LoVo (cell line): ENCODE data around the gene MAFF.
"Not testable (repeated sequence)": the region's sequence is repeated elsewhere in the genome, so short reads cannot be mapped to it uniquely, and the experiment has no call there.

ENCODE experiments used
- DNase-seq: peaks from one replicate; pipeline ENCODE4 v3.0.0-alpha.2; 2016; ENCODE audit warnings: low spot score

Gene MAFF

DNA sequence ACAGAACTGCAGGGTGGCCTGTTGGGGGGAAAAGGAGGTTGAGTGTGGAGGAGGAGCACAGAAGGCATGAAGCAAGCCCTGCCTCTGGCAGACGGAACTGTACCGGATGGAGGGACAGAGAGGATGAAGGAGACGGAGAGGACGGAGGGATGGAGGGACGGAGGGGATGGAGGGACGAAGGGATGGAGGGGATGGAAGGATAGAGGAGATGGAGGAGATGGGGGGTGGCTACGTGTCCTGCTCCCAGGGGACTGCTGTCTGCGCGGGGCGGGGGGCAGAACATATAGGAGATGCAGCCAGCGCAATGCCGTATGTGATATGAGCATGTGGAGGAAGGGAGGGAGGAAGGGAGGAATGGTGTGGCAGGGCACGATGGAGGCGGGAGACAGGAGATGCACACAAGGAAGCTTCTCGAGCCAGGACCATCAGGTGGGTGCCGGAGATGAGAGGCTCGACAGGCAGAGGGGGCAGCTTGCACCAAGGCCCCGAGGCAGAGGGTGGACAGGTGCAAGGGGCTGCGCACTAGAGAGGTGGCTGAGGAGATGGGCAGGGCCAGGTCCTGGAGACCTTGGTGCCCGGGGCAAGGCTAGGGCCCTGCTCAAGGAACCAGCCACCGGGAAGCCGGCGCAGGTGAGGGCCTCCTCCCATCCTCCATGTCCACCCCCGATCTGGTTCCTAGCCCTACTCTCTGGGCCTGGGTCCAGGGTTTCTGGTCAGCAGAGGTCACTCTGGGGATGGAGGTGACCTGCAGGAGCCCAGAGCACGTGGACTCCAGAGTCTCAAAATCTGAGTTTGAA lies 25.3 kb downstream of the MAFF start:
- DNase-seq: no peak

DNA sequence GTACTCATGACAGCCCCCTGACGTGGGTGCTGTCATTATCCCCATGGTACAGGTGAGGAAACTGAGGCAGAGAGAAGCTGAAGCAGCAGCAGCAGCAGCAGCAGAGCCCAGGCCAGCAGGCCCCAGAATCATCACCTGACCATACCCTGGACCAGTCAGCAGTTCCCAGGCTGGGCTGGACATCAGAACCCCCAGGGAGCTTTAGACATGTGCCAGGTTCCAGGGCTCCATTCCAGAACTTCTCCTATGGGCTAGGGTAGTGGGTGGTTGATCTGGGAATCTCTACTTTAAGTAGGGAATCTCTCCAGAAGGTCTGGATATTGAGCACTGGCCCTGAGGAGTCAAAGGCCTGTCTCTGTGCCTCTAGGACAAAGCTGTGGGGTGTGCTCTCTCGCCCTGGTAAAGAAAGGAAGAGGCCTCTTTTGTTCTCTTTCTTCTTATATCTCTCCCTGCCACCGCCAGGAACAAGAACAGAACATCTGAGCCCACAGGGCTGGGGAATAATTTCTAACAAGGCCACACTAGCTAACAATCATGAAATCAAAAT lies 26.6 kb downstream of the MAFF start:
- no peak for DNase-seq

DNA sequence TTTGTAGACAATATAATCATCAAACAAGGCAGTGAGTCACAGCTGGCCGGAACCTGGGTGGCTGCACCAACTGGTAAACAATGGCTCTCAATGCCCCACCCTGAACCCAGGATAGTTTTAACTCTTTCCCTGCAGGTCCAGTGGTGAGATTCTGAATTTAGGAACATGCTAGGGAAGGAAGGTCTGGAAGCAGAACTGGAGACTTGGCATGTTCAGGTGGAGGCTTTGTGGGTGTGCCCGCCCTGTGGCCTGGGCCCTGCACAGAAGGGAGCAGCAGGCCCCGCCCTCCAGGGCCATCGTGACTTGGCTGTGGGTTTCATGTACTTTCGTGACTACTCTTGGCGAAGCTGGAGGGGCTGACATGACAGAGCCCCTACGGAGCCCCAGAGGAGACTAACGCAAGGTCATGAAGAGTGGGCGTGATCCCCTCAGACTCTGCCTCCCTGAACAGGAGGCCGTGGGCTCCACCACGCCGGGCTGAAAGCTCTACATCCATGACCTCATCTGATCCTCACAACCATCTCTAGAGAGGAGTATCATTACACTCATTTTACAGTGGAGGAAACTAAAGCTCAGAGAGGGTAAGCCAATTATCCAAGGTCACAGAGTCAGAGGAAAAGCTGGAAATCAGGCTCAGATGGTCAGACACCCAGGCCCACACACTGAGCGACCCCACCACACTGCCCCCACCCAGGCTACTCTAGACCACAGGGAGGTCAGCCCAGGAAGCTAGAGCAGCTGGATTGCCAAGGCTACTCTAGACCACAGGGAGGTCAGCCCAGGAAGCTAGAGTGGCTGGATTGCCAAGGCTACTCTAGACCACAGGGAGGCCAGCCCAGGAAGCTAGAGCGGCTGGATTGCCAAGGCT lies 27.3 kb downstream of the MAFF start:
- peak; percentile 62 for DNase-seq

DNA sequence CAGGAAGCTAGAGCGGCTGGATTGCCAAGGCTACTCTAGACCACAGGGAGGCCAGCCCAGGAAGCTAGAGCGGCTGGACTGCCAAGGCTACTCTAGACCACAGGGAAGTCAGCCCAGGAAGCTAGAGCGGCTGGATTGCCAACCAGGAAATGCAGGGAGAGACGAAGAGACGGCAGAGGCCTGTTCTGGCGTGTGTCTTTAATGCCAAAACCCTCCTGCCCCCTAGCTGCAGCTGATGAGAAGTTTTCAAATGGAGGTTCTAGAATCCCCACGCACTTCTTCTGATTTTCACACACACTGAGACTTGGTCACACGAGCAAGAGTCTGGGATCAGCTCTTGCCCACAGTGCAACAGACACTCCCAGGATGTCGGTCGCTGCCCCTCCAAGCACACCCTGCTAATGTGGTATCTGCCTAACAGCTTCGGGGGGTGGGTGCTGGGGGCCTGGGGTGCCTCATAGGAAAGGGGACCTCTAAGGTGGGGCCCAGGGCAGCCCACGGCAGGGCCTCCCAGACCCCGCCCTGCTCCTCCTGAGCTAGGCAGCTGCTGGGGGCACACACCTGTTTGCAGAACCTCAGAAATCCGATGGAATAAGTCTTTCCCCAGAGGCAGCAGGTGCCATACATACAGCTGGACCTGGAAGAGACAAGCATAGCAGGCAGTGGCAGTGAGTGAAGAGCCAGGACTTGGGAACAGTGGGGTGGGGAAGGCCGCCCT lies 28.5 kb downstream of the MAFF start:
- DNase-seq: no peak

DNA sequence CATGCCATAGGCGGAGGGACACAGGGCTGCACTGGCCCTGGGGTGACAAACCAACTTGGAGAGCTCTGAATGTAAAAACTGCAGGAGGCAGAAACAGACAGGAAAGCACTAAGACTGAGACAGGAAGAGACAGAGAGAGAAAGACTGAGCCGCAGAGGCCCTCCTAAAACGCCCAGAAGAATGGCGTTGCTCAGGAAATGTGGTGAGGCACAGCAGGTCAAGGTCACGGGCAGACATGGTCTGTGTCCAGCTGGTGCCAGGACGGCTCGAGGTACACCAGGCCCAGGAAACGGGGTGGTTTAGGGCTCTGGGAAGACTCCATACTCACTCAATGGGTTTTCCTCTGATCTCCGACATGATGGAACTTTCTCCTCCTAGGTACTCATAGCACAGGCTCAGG lies 29.1 kb downstream of the MAFF start:
- DNase-seq: no peak

DNA sequence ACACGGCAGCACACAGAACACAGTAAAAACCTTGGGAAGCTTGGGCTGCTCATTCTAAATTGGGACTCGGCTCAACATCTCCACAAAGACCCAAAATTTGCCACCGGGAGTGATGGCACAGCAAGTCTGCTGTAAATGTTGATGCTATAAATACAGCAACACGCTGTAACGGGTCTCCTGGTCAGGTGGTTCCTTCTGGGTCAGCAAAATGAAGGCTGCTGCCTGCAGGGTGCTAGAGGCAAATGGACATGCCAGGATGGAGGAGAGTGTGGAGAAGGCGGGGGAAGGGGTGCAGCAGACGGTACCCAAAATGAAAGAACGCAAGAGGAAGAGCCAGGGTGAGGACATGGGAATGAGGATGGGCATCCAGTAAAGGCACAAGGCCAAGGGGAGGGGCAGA lies 30.4 kb downstream of the MAFF start:
- DNase-seq: no peak

DNA sequence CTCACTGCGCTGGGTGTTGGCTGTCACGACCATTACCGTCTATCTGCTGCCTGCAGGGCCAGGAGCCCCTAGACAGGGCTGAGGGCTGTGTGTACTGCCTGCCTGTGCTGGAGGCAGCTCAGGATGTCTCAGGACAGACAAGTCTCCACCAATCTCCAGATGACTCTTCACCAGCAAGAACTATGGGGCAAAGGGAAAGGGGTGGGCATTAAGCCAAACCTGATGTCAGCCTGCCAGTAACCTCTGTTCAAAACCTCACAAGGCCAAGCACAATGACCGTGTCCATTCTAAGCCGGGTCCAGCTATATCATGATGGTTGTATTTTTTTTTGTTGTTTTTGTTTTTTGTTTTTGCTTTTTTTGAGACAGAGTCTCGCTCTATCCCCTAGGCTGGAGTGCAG lies 31.6 kb downstream of the MAFF start:
- no peak for DNase-seq

DNA sequence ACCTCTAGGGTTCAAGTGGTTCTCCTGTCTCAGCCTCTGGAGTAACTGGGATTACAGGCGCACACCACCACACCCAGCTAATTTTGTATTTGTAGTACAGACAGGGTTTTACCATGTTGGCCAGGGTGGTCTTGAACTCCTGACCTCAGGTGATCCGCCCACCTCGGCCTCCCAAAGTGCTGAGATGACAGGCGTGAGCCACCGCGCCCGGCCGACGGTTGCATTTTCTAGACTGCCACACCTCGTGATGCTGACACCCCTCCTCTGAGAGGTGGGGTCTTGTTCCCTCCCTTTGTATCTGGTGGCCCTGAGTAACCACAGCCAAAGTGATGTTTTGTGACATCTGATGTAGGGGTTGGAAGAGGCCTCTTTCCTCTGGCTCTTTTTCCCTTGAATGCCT lies 32.1 kb downstream of the MAFF start:
- DNase-seq: not testable (repeated sequence)

DNA sequence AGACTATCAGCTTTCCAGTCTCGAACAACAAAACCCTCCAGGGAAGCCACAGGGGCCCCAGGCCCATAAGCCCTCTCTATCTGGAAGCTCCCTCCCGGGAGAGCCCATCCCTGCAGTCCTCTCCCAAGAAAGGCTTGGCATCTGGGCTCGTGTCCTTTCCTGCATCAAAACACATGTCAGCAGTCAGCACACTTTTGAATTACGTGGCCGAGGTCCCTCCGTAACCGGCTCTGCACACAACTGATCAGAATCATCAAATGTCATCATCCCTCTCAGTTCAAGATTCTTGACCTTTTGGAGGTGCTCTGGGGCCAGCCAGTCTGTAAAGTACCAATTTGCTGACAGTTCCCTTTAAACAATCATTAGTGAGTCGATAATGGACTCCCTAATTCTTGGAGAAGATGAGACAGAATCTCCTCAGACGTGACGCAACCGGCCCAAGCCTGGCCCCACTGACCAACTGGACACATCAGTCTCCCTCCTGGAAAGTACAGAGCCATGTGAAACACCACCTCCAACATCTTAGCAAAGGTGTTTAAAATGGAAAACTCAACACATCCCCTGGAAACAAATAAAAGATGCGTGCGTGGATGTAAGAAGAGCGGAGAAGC lies 33.6 kb downstream of the MAFF start:
- DNase-seq: no peak

DNA sequence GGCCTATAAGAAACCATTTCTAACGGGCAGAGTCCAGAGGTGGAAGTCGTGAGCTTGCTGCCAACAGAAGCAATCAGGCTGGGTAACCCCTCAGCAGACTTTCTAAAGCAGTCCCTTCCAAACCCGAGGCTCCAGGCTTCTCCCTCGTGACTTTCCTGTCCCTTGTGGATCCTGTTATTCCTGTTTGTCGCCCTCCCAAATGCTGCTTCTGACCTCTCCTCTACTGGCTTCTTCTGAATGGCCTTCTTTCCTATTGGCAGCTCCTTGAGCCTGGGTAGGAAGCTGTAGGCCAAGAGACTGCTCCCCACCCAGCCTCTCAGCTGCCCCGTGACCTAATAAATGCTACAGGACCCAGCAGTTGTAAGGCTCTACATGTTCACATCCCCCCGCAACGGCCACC lies 35.0 kb downstream of the MAFF start:
- DNase-seq: no peak

DNA sequence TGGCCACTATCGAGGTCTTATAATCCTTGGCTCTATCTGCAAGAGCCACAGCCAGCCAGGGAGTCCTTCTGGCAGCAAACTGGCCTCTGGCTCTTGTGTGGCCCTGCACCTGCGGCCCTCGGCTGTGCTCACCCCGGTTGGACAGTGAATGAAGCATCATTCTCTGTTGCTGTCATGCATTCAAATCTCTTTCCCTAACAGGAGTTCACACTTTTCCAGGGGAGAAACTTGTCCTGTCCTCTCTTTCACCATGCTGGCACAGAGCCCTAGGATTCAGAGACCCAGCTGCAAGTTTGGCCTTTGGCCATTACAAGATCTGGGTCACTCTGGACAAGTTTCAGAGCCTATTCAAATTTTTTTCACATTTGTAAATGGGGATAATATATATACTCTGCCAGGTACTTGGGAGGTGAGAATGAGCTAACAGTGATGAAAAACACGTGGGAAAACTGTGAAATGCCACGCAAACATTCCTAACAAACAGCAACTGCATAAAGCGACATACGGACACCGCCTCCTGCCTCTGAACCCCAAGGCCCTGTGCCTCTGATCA lies 36.8 kb downstream of the MAFF start:
- no peak for DNase-seq

DNA sequence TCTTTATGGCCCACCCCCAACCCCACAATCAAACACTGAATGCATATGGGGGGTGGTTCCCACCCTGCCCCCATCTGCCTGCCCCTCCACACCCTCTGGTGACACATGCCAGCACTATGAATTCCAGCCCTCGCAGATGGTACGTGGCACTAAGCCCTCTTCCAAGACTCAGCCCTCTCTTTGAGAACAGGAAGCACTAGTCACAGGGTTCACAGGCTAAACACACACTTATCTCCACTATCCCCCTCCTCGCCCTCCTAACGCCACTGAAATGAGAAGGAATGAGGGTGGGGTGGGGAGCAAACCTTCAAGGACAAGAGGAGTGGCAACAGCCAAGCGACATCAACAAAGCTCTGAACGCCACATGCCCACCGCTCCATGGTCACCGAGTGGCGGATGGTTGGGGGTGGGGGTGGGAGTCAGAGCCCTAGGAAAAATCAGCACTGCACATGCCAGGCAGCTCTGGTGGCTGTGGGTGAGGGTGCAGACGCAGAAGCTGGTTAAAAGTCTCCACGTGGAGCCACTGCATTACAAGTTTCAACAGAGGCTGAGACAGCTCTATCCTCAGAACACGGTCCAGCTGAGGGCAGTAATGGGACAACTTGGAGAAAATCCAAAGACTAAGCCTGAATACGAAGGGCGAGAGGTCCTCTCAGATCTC lies 37.4 kb downstream of the MAFF start:
- no peak for DNase-seq

DNA sequence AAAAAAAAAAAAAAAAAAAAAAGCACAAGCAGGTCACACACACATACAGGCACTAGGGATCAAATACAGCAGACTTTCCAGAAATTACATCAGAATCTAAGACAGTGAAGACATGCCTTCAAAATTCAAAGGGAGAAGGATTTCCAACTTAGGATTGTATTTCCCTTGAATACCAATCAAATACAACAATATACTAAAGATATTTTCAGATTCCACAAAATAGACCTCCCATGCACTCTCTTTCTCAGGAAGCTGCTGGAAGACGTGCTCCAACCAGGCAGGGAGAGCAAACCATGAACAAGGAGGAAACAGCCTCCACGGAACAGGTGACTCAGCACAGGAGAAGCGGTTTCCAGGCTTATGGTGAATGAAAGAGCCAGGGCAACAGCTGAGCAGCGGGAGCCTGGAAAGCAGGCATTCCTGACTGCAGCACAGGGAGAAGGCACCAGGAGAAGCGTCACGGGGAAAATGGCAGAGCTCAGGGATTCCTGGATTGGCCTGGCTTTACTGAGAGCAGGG lies 39.0 kb downstream of the MAFF start:
- DNase-seq: peak; percentile 17

DNA sequence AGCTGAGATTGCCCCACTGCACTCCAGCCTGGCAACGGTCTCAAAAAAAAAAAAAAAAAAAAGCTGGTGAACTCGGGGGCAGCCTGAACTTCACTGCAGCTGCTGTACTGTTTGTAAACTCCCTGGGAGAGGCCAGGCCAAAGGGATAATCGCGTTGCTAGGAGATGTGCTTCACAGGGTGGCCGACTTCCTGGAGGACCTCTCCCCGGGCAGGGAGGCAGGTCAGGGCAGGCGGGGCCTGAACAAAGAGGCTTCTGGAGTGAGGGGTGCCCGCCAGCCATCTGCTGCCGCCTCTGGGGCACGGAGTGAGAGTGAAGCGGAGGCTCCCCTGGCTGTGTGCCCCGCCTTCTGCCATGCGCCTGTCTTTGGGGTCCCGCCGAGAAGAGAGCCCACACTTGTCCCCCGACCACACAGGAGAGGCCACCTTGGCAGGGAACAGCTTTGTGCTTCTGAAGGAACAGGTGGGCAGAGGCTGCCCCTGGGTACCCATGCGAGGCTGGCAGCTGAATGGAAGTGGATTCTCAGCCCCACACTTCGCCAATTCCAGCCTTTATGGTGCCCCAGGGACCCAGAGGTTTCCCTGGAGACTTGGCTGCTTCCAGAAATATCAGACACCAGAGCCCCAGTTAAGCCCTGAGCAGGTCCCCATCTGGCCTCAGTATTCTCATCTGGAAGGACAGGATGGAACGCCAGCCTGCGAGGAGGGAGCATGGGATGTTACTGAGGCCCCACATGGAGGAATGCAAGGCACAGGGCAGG lies 41.4 kb downstream of the MAFF start:
- no peak for DNase-seq

DNA sequence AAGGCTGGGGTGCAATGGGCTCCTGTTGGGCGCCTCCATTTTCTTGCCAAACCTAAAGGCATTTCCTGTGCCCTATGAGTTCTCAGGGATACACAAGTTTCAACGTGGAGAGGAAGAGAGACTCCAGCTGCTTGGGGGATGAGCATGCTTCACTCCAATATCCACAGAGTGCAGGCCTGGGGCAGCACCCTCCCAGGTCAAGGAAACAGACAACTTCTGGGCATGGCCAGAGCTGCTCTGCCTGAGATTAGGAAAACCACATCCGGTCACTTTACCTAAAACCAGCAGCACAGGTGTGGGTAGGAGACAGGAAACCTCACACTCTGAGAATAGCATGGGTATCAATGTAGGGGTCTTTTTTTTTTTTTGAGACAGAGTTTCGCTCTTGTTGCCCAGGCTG lies 42.3 kb downstream of the MAFF start:
- no peak for DNase-seq

DNA sequence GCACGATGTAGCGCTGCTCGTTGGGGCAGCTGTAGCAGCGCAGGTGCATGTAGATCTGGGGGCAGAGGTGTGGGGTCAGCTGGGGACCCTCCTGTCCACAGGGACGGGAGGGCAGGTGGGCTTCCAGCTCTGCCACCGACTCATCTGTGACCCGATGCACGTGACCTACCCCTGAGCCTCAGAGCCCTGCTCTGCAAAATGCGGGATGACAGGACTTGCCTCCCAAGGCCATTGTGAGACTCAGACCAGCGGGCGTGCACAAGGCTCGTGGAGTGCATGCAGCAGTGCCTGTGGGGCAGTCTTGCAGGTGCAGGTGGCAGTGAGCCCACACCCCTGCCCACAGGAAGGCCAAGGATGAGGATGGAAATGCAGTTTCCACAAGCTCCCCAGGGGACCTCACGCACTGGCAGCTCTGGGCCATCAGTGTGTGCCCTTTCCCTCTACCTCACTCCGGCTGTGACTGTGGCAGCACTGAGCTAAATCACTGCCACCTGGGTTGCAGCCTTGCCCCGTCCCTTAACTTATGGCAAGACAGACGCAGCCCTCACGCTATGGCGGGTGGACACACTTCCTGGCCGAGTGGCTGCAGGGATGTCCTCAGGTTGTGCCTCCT lies 44.4 kb downstream of the MAFF start:
- no peak for DNase-seq

DNA sequence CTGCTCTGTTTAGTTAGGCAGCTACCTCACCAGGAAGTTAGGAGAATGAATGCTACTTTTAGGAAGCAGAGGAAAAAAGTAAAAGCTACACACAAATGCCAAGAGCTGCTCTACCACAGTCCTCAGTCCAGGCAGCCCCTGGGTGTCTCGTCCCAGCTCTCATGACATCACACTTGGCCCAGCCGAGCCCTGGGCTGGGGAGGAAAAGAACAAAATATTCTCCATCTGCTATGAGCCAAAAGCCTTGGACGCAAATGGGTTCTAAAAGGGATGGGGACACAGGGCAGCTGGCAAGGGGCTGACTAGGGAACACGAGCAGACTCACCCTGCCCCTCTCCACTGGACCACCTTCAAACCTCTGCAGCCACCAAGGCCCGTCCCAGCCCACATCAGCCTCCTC lies 44.9 kb downstream of the MAFF start:
- no peak for DNase-seq

DNA sequence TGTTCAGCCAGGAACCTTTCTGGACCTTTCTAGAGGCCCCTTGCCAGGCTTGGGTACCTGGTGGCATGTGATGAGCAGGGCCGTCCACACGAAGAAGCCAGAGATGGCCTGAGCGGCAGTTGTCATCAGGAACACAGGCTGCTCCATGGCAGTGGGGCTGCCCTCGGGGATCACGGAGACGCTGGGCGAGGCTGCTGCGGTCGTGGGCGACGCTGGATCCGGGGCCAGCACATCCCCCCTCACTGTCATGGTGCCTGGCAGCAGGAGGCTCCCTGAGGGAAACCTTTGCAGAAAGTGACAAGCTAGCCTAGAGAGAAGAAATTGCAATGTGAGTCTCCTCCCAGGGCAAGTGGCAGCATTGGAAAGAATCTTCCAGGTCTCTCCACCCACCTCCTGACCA lies 45.9 kb downstream of the MAFF start:
- no peak for DNase-seq

DNA sequence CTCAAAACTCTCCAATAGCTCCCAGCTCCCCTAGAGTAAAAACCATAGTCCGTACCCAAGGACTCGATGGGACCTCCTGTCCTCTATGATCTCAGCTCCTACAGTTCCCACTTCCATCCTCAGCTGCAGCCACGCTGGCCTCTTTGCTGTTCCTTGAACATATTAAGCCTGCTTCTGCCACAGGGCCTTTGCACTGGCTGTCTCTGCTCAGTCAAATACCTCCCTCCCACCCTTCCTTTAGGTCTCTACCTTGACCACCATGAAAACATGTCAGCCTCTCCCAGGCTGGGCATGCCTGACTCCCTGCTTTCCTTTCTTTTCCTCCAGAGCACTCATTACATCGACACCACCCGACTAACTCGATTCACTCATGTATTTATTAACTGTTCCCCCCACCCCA lies 46.5 kb downstream of the MAFF start:
- DNase-seq: no peak

DNA sequence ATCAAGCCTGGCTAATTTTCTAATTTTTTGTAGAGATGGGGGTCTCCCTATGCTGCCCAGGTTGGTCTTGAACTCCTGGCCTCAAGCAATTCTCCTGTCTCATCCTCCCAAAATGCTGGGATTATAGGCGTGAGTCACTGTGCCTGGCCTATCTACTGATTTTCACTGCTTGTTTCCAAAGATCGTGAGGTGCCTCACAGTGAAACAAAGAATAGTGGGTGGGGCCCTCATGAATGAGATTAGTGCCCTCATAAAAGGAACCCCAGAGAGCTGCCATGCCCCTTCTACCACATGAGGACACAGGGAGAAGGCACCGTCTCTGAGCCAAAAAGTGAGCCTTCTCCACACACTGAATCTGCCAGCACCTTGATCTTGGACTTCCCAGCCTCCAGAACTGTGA lies 47.5 kb downstream of the MAFF start:
- peak; percentile 38 for DNase-seq
